Fibroblast of lung (primary cell): ENCODE results near the gene SPATA7. TPM values are rescaled to one million over a fixed set of nuclear protein-coding genes. Genes with fewer than 3 reads are reported as not detected.

Source experiments
- DNase-seq, 2 donors: peaks; one replicate each; pipeline versions ENCODE4 v3.0.0 to v3.0.0-alpha.2; 2010; ENCODE audit warnings: low read depth in 2 of 2
- H2AFZ ChIP-seq: 2 replicates; pipeline ENCODE4 v1.5.1; 2012; ENCODE audit warnings: low read length, control low read depth, inconsistent platforms
- H3K27ac ChIP-seq: 2 replicates; pipeline ENCODE4 v1.5.1; 2011; ENCODE audit warnings: low read length, control low read depth; ENCODE audit not compliant: insufficient read depth
- H3K27me3 ChIP-seq: 2 replicates; pipeline ENCODE4 v1.5.1; 2011; ENCODE audit warnings: mild to moderate bottlenecking, low read length; ENCODE audit not compliant: control insufficient read depth, insufficient read depth
- H3K36me3 ChIP-seq: 2 replicates; pipeline ENCODE4 v1.5.1; 2011; ENCODE audit warnings: low read length; ENCODE audit not compliant: control insufficient read depth, insufficient read depth
- H3K4me1 ChIP-seq: 2 replicates; pipeline ENCODE4 v1.5.1; 2011; ENCODE audit warnings: low read length; ENCODE audit not compliant: control insufficient read depth, insufficient read depth; ENCODE audit errors: extremely low read depth
- H3K4me2 ChIP-seq: 2 replicates; pipeline ENCODE4 v1.5.1; 2011; ENCODE audit warnings: low read length, control low read depth; ENCODE audit not compliant: insufficient read depth; ENCODE audit errors: extremely low read depth
- H3K4me3 ChIP-seq, 4 experiments: fragments of 200-600 bp in 1 of 4; sonication (generic) in 1 of 4; replicated peaks in 1 of 4; 2 replicates each; pipeline ENCODE4 v1.5.1; 2011 to 2016; ENCODE audit warnings: low read length in 4 of 4, low read depth in 3 of 4, mild to moderate bottlenecking in 3 of 4, control low read depth in 2 of 4, inconsistent platforms in 1 of 4, mixed read lengths in 1 of 4; ENCODE audit not compliant: insufficient read depth in 1 of 4; ENCODE audit errors: control extremely low read depth in 1 of 4
- H3K79me2 ChIP-seq: 2 replicates; pipeline ENCODE4 v1.5.1; 2012; ENCODE audit warnings: mild to moderate bottlenecking, low read length, inconsistent platforms; ENCODE audit not compliant: control insufficient read depth, insufficient read depth
- H3K9ac ChIP-seq: 2 replicates; pipeline ENCODE4 v1.5.1; 2011; ENCODE audit warnings: mild to moderate bottlenecking, low read length, control low read depth; ENCODE audit not compliant: insufficient read depth
- H3K9me3 ChIP-seq: 2 replicates; pipeline ENCODE4 v1.5.1; 2012; ENCODE audit warnings: low read depth, low read length; ENCODE audit not compliant: control insufficient read depth, insufficient read depth
- H4K20me1 ChIP-seq: 2 replicates; pipeline ENCODE4 v1.5.1; 2011; ENCODE audit warnings: low read length; ENCODE audit not compliant: control insufficient read depth, insufficient read depth; ENCODE audit errors: extremely low read depth
- CTCF ChIP-seq, 2 donors: IDR thresholded peaks in 1 of 2; conservative IDR thresholded peaks in 1 of 2; 1 replicate in 1 of 2; 2 replicates in 1 of 2; pipeline ENCODE4 v1.5.1; 2011 to 2012; ENCODE audit warnings: low read length in 2 of 2, control low read depth in 1 of 2, inconsistent platforms in 1 of 2, low read depth in 1 of 2, mild to moderate bottlenecking in 1 of 2
- EZH2 ChIP-seq: IDR thresholded peaks from 2 replicates; pipeline ENCODE4 v1.5.1; 2012; ENCODE audit warnings: low read length, control low read depth, mild to moderate bottlenecking; ENCODE audit errors: missing control alignments
- polyA minus RNA-seq: library from RNA; depleted of rRNA, polyadenylated mRNA; stranded (reverse); fragments of >200 nt; gene quantifications from 2 replicates; pipeline ENCODE4 v1.2.3, GENCODE V29; 2011; ENCODE audit warnings: low replicate concordance
- polyA plus RNA-seq, 2 donors: library from polyadenylated mRNA; depleted of rRNA in 1 of 2; stranded (reverse) in 1 of 2; unstranded in 1 of 2; fragments of >200 nt; gene quantifications; 2 replicates each; pipeline ENCODE4 v1.2.1, GENCODE V29; 2011 to 2012; ENCODE audit warnings: missing spikeins in 1 of 2
- total RNA-seq: library from RNA; depleted of rRNA; stranded (reverse); fragments of >200 nt; gene quantifications from 2 replicates; pipeline ENCODE4 v1.2.1, GENCODE V29; 2014

Gene SPATA7
- 22.1 and 26.4 TPM in 2 replicates for total RNA-seq
- polyA plus RNA-seq, result 8.4 TPM in 2 replicates
- 5.8 and 6.6 TPM in 2 replicates for polyA plus RNA-seq (2012)
- 5.0 and 7.0 TPM in 2 replicates for polyA minus RNA-seq

- H3K9me3 ChIP-seq, result no peaks in the 10 kb centered on the region
- peak within 1 kb of the TSS; percentile 89 for H3K9ac ChIP-seq
- no peak for TF ChIP-seq CTCF (conservative IDR thresholded peaks at IDR 0.05 in 1 of 2, IDR thresholded peaks at IDR 0.05 in 1 of 2; ENCODE audit: low read depth in 1 of 2, low read length in 2 of 2)
- TF ChIP-seq EZH2, result no peak
- H3K4me1 ChIP-seq, result peaks cover 5% of the 10 kb centered on the region
- H3K27me3 ChIP-seq, result no peaks in the 10 kb centered on the region
- no peaks in the 10 kb centered on the region for H3K36me3 ChIP-seq
- peak within 1 kb of the TSS; percentile 92 for H3K27ac ChIP-seq
- peak within 1 kb of the TSS; percentile 89 for H3K4me2 ChIP-seq
- H2AFZ ChIP-seq, result peak within 1 kb of the TSS; percentile 99
- H4K20me1 ChIP-seq, result no peaks in the 10 kb centered on the region
- peaks cover 3% of the 10 kb centered on the region for H3K79me2 ChIP-seq
- peak; percentile 88 to 90 for DNase-seq
- peak within 1 kb of the TSS; percentile 82 to 95 (median 88) for H3K4me3 ChIP-seq
Observed at GRCh38 chr14:88385212-88386101, at the start of gene SPATA7. Gene SPATA7, plus strand, starts transcription at chr14:88385657. Its CDS starts 162 bp downstream, at chr14:88385819.

GRCh38 chr14:88340357-88340756 is 45.1 kb upstream of the SPATA7 start:
- Histone ChIP-seq H3K9me3 (no peaks in the 10 kb centered on the region), H3K27me3 (no peaks in the 10 kb centered on the region), H4K20me1 (no peaks in the 10 kb centered on the region), H3K36me3 (no peaks in the 10 kb centered on the region), H2AFZ (no peak overlapping the region), H3K4me3 (no peak overlapping the region), H3K4me2 (no peak overlapping the region), H3K27ac (no peak overlapping the region), H3K79me2 (no peaks in the 10 kb centered on the region), H3K4me1 (no peaks in the 10 kb centered on the region), H3K9ac (no peak overlapping the region)
- no peak for DNase-seq
- no peak for TF ChIP-seq CTCF (conservative IDR thresholded peaks at IDR 0.05 in 1 of 2, IDR thresholded peaks at IDR 0.05 in 1 of 2; ENCODE audit: low read depth in 1 of 2, low read length in 2 of 2)
- no peak for TF ChIP-seq EZH2

- TF ChIP-seq CTCF (conservative IDR thresholded peaks at IDR 0.05 in 1 of 2, IDR thresholded peaks at IDR 0.05 in 1 of 2; ENCODE audit: low read depth in 1 of 2, low read length in 2 of 2), result no peak
- TF ChIP-seq EZH2, result no peak
- no peaks in the 10 kb centered on the region for H3K9me3 ChIP-seq
- no peak overlapping the region for H3K4me3 ChIP-seq
- H3K36me3 ChIP-seq, result no peaks in the 10 kb centered on the region
- H2AFZ ChIP-seq, result no peak overlapping the region
- H3K9ac ChIP-seq, result no peak overlapping the region
- DNase-seq, result no peak
- no peaks in the 10 kb centered on the region for H4K20me1 ChIP-seq
- H3K4me2 ChIP-seq, result no peak overlapping the region
- no peaks in the 10 kb centered on the region for H3K27me3 ChIP-seq
- no peaks in the 10 kb centered on the region for H3K79me2 ChIP-seq
- H3K27ac ChIP-seq, result no peak overlapping the region
- no peaks in the 10 kb centered on the region for H3K4me1 ChIP-seq
Observed at GRCh38 chr14:88342980-88343379, 42.5 kb upstream of the SPATA7 start.
